Measurements from ENCODE around the gene KHDC4. TPM values are rescaled to one million over a fixed set of nuclear protein-coding genes. Genes with fewer than 3 reads are reported as not detected.
A peak's percentile ranks its signal among the peaks of the same experiment; 100 is the strongest.

The KHDC4 gene
- total and polyA plus RNA-seq, 9 of the 15 experiments (the other 6 are each of a cell fraction or from before 2014, with no cell fraction given), result 12.1 to 185 (median 65.6) TPM

GRCh38 chr1:155983191-155984024 is 49.2 kb upstream of the KHDC4 start (continued):
- TF ChIP-seq ZNF592 (IDR thresholded peaks at IDR 0.05) (0 out of 2 replicates have a peak, but pooled peaks have one; percentile 59), PTRF (tag; IDR thresholded peaks at IDR 0.05) (no peak), U2AF1 (optimal IDR thresholded peaks at IDR 0.05; ENCODE audit: low read depth, low read length) (no peak), CTBP1 (IDR thresholded peaks at IDR 0.05; ENCODE audit: borderline replicate concordance) (peak; percentile 90), RFX7 (CRISPR knock-in tag; IDR thresholded peaks at IDR 0.05) (no peak), ZNF79 (CRISPR knock-in tag; IDR thresholded peaks at IDR 0.05; ENCODE audit: low read depth) (no peak)

Measured in K562 (cell line).